ENCODE measurements around the gene GRHL1. TPM values are rescaled to one million over a fixed set of nuclear protein-coding genes. Genes with fewer than 3 reads are reported as not detected.
"Not testable (repeated sequence)": the region's sequence is repeated elsewhere in the genome, so short reads cannot be mapped to it uniquely, and the experiment has no call there.

GRHL1 gene
- total RNA-seq, 3 donors from 2014 or later, result 0.41 to 2.0 (median 1.9) TPM

DNA sequence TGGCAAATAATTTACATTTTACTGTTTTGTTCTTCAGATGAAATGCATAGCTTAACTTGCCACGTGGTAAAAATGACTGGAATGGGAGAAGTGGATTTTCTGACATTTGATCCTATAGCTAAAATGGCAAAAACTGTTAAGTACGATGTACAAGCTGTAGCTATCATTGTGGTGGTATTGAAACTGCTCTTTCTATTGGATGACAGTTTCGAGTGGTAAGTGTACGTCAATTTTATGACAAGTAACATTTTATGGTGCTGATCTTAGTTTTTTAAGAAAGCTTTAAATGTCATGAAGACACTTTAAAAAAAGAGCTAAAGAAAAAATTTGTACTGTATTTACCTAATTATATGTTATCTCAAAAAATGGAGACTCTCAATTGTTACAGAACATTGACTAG lies 40.8 kb upstream of the GRHL1 start:
- intact Hi-C loops (cut with DNase I, micrococcal nuclease), result no loop called here
- H3K36me3 ChIP-seq (ENCODE audit: low read depth), result no peaks in the 10 kb centered on the region

GRCh38 chr2:9912468-9912867 lies 39.0 kb upstream of the GRHL1 start:
- Histone ChIP-seq H3K36me3 (ENCODE audit: low read depth) (no peaks in the 10 kb centered on the region), H3K4me1 (ENCODE audit: low read depth) (no peaks in the 10 kb centered on the region), H3K4me3 (no peak overlapping the region), H3K9me3 (no peaks in the 10 kb centered on the region)
- intact Hi-C loops (cut with DNase I, micrococcal nuclease), result no loop called here
- ATAC-seq (no peak), DNase-seq (no peak)
- TF ChIP-seq, protein P1, sequence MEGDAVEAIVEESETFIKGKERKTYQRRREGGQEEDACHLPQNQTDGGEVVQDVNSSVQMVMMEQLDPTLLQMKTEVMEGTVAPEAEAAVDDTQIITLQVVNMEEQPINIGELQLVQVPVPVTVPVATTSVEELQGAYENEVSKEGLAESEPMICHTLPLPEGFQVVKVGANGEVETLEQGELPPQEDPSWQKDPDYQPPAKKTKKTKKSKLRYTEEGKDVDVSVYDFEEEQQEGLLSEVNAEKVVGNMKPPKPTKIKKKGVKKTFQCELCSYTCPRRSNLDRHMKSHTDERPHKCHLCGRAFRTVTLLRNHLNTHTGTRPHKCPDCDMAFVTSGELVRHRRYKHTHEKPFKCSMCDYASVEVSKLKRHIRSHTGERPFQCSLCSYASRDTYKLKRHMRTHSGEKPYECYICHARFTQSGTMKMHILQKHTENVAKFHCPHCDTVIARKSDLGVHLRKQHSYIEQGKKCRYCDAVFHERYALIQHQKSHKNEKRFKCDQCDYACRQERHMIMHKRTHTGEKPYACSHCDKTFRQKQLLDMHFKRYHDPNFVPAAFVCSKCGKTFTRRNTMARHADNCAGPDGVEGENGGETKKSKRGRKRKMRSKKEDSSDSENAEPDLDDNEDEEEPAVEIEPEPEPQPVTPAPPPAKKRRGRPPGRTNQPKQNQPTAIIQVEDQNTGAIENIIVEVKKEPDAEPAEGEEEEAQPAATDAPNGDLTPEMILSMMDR (IDR thresholded peaks at IDR 0.05), result no peak

More for the DNA sequence above, 40.8 kb upstream of the GRHL1 start:
- ATAC-seq, result no peak
- Histone ChIP-seq H3K9me3 (no peaks in the 10 kb centered on the region), H3K4me1 (ENCODE audit: low read depth) (no peaks in the 10 kb centered on the region), H3K4me3 (no peak overlapping the region)
- DNase-seq, result no peak
- TF ChIP-seq, protein P1 (IDR thresholded peaks at IDR 0.05), result no peak

GRCh38 chr2:9914384-9915065 lies 37.0 kb upstream of the GRHL1 start:
- no peaks in the 10 kb centered on the region for H3K36me3 ChIP-seq (ENCODE audit: low read depth)
- intact Hi-C loops (cut with DNase I, micrococcal nuclease), result no loop called here
- H3K9me3 ChIP-seq, result no peaks in the 10 kb centered on the region
- no peak overlapping the region for H3K4me3 ChIP-seq
- H3K4me1 ChIP-seq (ENCODE audit: low read depth), result no peaks in the 10 kb centered on the region
- TF ChIP-seq, protein P1 (IDR thresholded peaks at IDR 0.05), result no peak
- DNase-seq (no peak), ATAC-seq (peak; percentile 39)

- no peak overlapping the region for H3K4me3 ChIP-seq
- DNase-seq (no peak), ATAC-seq (no peak)
- H3K9me3 ChIP-seq, result no peaks in the 10 kb centered on the region
- H3K36me3 ChIP-seq (ENCODE audit: low read depth), result no peaks in the 10 kb centered on the region
- intact Hi-C loops (cut with DNase I, micrococcal nuclease), result no loop called here
- no peaks in the 10 kb centered on the region for H3K4me1 ChIP-seq (ENCODE audit: low read depth)
- TF ChIP-seq, protein P1 (IDR thresholded peaks at IDR 0.05), result no peak
Observed at GRCh38 chr2:9918275-9918674, 33.2 kb upstream of the GRHL1 start.

- ATAC-seq (no peak), DNase-seq (no peak)
- H3K9me3 ChIP-seq, result no peaks in the 10 kb centered on the region
- no peaks in the 10 kb centered on the region for H3K36me3 ChIP-seq (ENCODE audit: low read depth)
- H3K4me1 ChIP-seq (ENCODE audit: low read depth), result no peaks in the 10 kb centered on the region
- H3K4me3 ChIP-seq, result no peak overlapping the region
- TF ChIP-seq, protein P1 (IDR thresholded peaks at IDR 0.05), result no peak
- intact Hi-C loops (cut with DNase I, micrococcal nuclease), result no loop called here
Observed at GRCh38 chr2:9919512-9919911, 32.0 kb upstream of the GRHL1 start.

DNA sequence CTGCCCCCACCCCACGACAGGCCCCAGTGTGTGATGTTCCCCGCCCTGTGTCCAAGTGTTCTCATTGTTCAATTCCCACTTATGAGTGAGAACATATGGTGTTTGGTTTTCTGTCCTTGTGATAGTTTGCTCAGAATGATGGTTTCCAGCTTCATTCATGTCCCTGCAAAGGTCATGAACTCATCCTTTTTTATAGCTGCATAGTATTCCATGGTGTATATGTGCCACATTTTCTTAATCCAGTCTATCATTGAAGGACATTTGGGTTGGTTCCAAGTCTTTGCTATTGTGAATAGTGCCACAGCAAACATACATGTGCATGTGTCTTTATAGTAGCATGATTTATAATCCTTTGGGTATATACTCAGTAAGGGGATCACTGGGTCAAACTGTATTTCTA lies 24.5 kb upstream of the GRHL1 start:
- H3K4me1 ChIP-seq (ENCODE audit: low read depth); intact Hi-C loops (cut with DNase I, micrococcal nuclease); ATAC-seq; H3K9me3 ChIP-seq; H3K4me3 ChIP-seq; DNase-seq; H3K36me3 ChIP-seq (ENCODE audit: low read depth): not testable (repeated sequence)

All from mucosa of descending colon (tissue), 3 donors.